H9 (cell line): ENCODE results near the gene RSPRY1. TPM values are rescaled to one million over a fixed set of nuclear protein-coding genes. Genes with fewer than 3 reads are reported as not detected.

ENCODE experiments used
- DNase-seq: peaks from one replicate; pipeline ENCODE4 v3.0.0-alpha.2; 2017
- H2AFZ ChIP-seq: one replicate; pipeline ENCODE4 v1.6.1; 2013; ENCODE audit warnings: mild to moderate bottlenecking, low read length, control low read depth, moderate library complexity
- H2AK5ac ChIP-seq: 2 replicates; pipeline ENCODE4 v1.6.1; 2013; ENCODE audit warnings: low read length, control low read depth, mixed read lengths; ENCODE audit not compliant: insufficient read length
- H2BK120ac ChIP-seq: one replicate; pipeline ENCODE4 v1.6.1; 2013; ENCODE audit warnings: low read depth, mild to moderate bottlenecking, low read length, control low read depth, inconsistent platforms; ENCODE audit not compliant: poor library complexity, severe bottlenecking
- H2BK12ac ChIP-seq: 2 replicates; pipeline ENCODE4 v1.6.1; 2013; ENCODE audit warnings: low read length, control low read depth, mixed read lengths, low read depth; ENCODE audit not compliant: insufficient read length
- H2BK15ac ChIP-seq: 2 replicates; pipeline ENCODE4 v1.6.1; 2013; ENCODE audit warnings: low read depth, low read length, control low read depth
- H2BK20ac ChIP-seq: one replicate; pipeline ENCODE4 v1.6.1; 2013; ENCODE audit warnings: low read depth, mild to moderate bottlenecking, low read length, control low read depth, inconsistent platforms; ENCODE audit not compliant: poor library complexity, severe bottlenecking
- H2BK5ac ChIP-seq: 2 replicates; pipeline ENCODE4 v1.6.1; 2013; ENCODE audit warnings: low read length, control low read depth, mixed read lengths; ENCODE audit not compliant: insufficient read length
- H3K14ac ChIP-seq: 2 replicates; pipeline ENCODE4 v1.6.1; 2013; ENCODE audit warnings: low read length, control low read depth; ENCODE audit not compliant: insufficient read depth
- H3K18ac ChIP-seq: 2 replicates; pipeline ENCODE4 v1.6.1; 2013; ENCODE audit warnings: low read depth, mild to moderate bottlenecking, mixed read lengths, low read length, control low read depth; ENCODE audit not compliant: insufficient read length
- H3K23ac ChIP-seq: 2 replicates; pipeline ENCODE4 v1.6.1; 2013; ENCODE audit warnings: low read length, control low read depth, mixed read lengths, low read depth; ENCODE audit not compliant: insufficient read length
- H3K23me2 ChIP-seq: 2 replicates; pipeline ENCODE4 v1.6.1; 2013; ENCODE audit warnings: low read depth, mild to moderate bottlenecking, mixed read lengths, low read length, control low read depth; ENCODE audit not compliant: insufficient read length, poor library complexity, severe bottlenecking
- H3K27ac ChIP-seq: 2 replicates; pipeline ENCODE4 v1.5.1; 2013; ENCODE audit warnings: low read length, control low read depth, mixed read lengths, low read depth; ENCODE audit not compliant: insufficient read length
- H3K27me3 ChIP-seq: 2 replicates; pipeline ENCODE4 v1.6.1; 2013; ENCODE audit warnings: low read length, control low read depth, inconsistent platforms; ENCODE audit not compliant: insufficient read depth
- H3K4ac ChIP-seq: 2 replicates; pipeline ENCODE4 v1.6.1; 2013; ENCODE audit warnings: low read depth, mild to moderate bottlenecking, control low read depth, inconsistent platforms, low read length, moderate library complexity
- H3K4me1 ChIP-seq: 2 replicates; pipeline ENCODE4 v1.6.1; 2013; ENCODE audit warnings: low read length, control low read depth, inconsistent platforms; ENCODE audit not compliant: insufficient read depth
- H3K4me2 ChIP-seq: 2 replicates; pipeline ENCODE4 v1.6.1; 2013; ENCODE audit warnings: low read length, control low read depth, mixed read lengths; ENCODE audit not compliant: insufficient read length, insufficient read depth
- H3K56ac ChIP-seq: 2 replicates; pipeline ENCODE4 v1.6.1; 2013; ENCODE audit warnings: low read depth, mild to moderate bottlenecking, mixed read lengths, low read length, control low read depth; ENCODE audit not compliant: insufficient read length
- H3K79me1 ChIP-seq: 2 replicates; pipeline ENCODE4 v1.6.1; 2013; ENCODE audit warnings: low read depth, mild to moderate bottlenecking, moderate library complexity, low read length, control low read depth, inconsistent platforms; ENCODE audit not compliant: insufficient read depth, poor library complexity, severe bottlenecking
- H3K79me2 ChIP-seq: 2 replicates; pipeline ENCODE4 v1.6.1; 2013; ENCODE audit warnings: low read length, control low read depth, inconsistent platforms; ENCODE audit not compliant: insufficient read depth
- H3K9ac ChIP-seq: 2 replicates; pipeline ENCODE4 v1.6.1; 2013; ENCODE audit warnings: low read length, control low read depth, mixed read lengths; ENCODE audit not compliant: insufficient read length; ENCODE audit errors: extremely low read depth
- H3K9me3 ChIP-seq: one replicate; pipeline ENCODE4 v1.6.1; 2013; ENCODE audit warnings: low read depth, low read length, inconsistent platforms; ENCODE audit not compliant: control insufficient read depth
- H3T11ph ChIP-seq: one replicate; pipeline ENCODE4 v1.6.1; 2013; ENCODE audit warnings: mild to moderate bottlenecking, low read length, control low read depth, inconsistent platforms
- H4K20me1 ChIP-seq: one replicate; pipeline ENCODE4 v1.6.1; 2013; ENCODE audit not compliant: control insufficient read depth, insufficient read length, insufficient read depth
- H4K5ac ChIP-seq: 2 replicates; pipeline ENCODE4 v1.6.1; 2013; ENCODE audit warnings: low read depth, mild to moderate bottlenecking, mixed read lengths, low read length, control low read depth; ENCODE audit not compliant: insufficient read length
- H4K8ac ChIP-seq: replicated peaks from 2 replicates; pipeline ENCODE4 v1.6.1; 2013; ENCODE audit warnings: low read length, control low read depth, mixed read lengths, low read depth; ENCODE audit not compliant: insufficient read length
- H4K91ac ChIP-seq: 2 replicates; pipeline ENCODE4 v1.6.1; 2013; ENCODE audit warnings: low read depth, mild to moderate bottlenecking, moderate library complexity, mixed read lengths, low read length, control low read depth; ENCODE audit not compliant: insufficient read length
- H3K27ac Mint-ChIP-seq, 3 experiments: 2 replicates in 2 of 3; 3 replicates in 1 of 3; pipeline ENCODE4 v1.8.0; 2020 to 2021; ENCODE audit warnings: mixed read lengths in 3 of 3, mild to moderate bottlenecking in 1 of 3, moderate library complexity in 1 of 3
- H3K27me3 Mint-ChIP-seq: 2 replicates; pipeline ENCODE4 v1.8.0; 2021; ENCODE audit warnings: low read depth, mild to moderate bottlenecking, moderate library complexity, mixed read lengths
- H3K36me3 Mint-ChIP-seq, 3 experiments: 2 replicates in 2 of 3; 3 replicates in 1 of 3; pipeline ENCODE4 v1.8.0; 2020 to 2021; ENCODE audit warnings: low read depth in 3 of 3, mixed read lengths in 3 of 3; ENCODE audit not compliant: insufficient read depth in 1 of 3
- H3K4me1 Mint-ChIP-seq, 2 experiments: 2 replicates each; pipeline ENCODE4 v1.8.0; 2020; ENCODE audit warnings: mixed read lengths in 2 of 2
- H3K4me3 Mint-ChIP-seq, 2 experiments: 2 replicates in 1 of 2; 3 replicates in 1 of 2; pipeline ENCODE4 v1.8.0; 2020 to 2021; ENCODE audit warnings: mild to moderate bottlenecking in 2 of 2, mixed read lengths in 2 of 2, moderate library complexity in 1 of 2
- H3K9me3 Mint-ChIP-seq, 2 experiments: 2 replicates in 1 of 2; 3 replicates in 1 of 2; pipeline ENCODE4 v1.8.0; 2020; ENCODE audit warnings: mild to moderate bottlenecking in 2 of 2, mixed read lengths in 2 of 2, moderate library complexity in 1 of 2
- CTCF ChIP-seq: fragments of 200-600 bp; sonication (generic); conservative IDR thresholded peaks from 3 replicates; pipeline ENCODE4 v1.8.0; 2021; ENCODE audit warnings: antibody characterized with exemption, mild to moderate bottlenecking
- WGBS: extraction: QIAGEN DNeasy Blood & Tissue Kit; methylation state at CpG from one replicate; pipeline ENCODE4 v1.1.7; 2013; ENCODE audit warnings: missing lambda C conversion rate, low lambda C conversion rate, mixed read lengths; ENCODE audit not compliant: insufficient read length; ENCODE audit errors: extremely low coverage; 5-methylcytosine and 5-hydroxymethylcytosine counted together
- total RNA-seq: library from RNA; stranded (reverse); gene quantifications from 2 replicates; pipeline ENCODE4 v1.2.1, GENCODE V29; 2021

RSPRY1 gene
- total RNA-seq, 1 experiment from 2014 or later: 36.1 TPM

GRCh38 chr16:57261806-57262205 lies 75.7 kb downstream of the RSPRY1 start:
- Histone ChIP-seq H3K18ac (no peak overlapping the region), H4K5ac (no peak overlapping the region), H3K27me3 (no peaks in the 10 kb centered on the region), H4K91ac (no peak overlapping the region), H3K23me2 (no peaks in the 10 kb centered on the region), H3K4ac (no peak overlapping the region), H2BK120ac (no peak overlapping the region), H3K79me1 (no peaks in the 10 kb centered on the region), H2BK15ac (no peak overlapping the region; the same call in 1 of the 2 replicates), H3K27ac (no peak overlapping the region), H3K56ac (no peak overlapping the region), H3K14ac (no peak overlapping the region), H4K20me1 (no peaks in the 10 kb centered on the region), H3K9ac (no peak overlapping the region), H3K9me3 (no peaks in the 10 kb centered on the region), H2BK20ac (no peak overlapping the region), H3K4me1 (peaks cover 3% of the 10 kb centered on the region), H3T11ph (no peak overlapping the region), H2AFZ (no peak overlapping the region), H3K23ac (no peak overlapping the region), H2AK5ac (no peak overlapping the region), H2BK5ac (no peak overlapping the region), H2BK12ac (no peak overlapping the region), H3K4me2 (no peak overlapping the region), H4K8ac (no peak overlapping the region), H3K79me2 (no peaks in the 10 kb centered on the region)
- H3K4me3 Mint-ChIP-seq: no peak overlapping the region
- H3K27me3 Mint-ChIP-seq: no peaks in the 10 kb centered on the region; the same call in 1 of the 2 replicates
- H3K9me3 Mint-ChIP-seq: no peaks in the 10 kb centered on the region; a peak in 1 of 5 replicates
- peaks cover 21 to 24% of the 10 kb centered on the region in 2 experiments for H3K4me1 Mint-ChIP-seq
- no peak for DNase-seq
- no peaks in the 10 kb centered on the region; a peak in 2 of 7 replicates for H3K36me3 Mint-ChIP-seq
- no CpG with 5 or more reads among the region's 9 CpGs for WGBS
- TF ChIP-seq CTCF: no peak
- peak overlapping the region in 1 of 3 experiments; percentile 53; a peak in 1 of 7 replicates for H3K27ac Mint-ChIP-seq
